ENCODE data around the gene DHRS4L2. TPM values are rescaled to one million over a fixed set of nuclear protein-coding genes. Genes with fewer than 3 reads are reported as not detected.

DHRS4L2 gene
- total and polyA plus RNA-seq, 2 donors (not counting 3 experiments of a cell fraction or from before 2014, with no cell fraction given) = 18.2 to 18.5 TPM

DNA sequence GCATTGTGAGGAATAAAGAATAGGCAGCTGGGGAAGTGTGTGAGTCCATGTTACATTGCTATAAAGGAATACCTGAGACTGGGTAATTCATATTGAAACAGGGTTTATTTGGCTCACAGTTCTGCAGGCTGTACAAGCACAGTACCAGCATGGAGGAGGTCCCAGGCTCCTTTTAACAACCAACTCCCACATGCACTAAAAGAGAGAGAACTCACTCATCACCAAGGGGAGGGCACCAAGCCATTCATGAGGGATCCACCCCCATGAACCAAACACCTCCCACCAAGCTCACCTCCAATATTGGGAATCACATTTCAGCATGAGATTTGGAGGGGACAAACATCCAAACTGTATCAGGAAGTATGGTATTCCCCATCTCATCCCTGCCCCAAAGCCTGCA, 47.1 kb upstream of the DHRS4L2 start:
- Histone ChIP-seq H3K9me1 (replicated peaks; ENCODE audit: control insufficient read depth, extremely low read depth, insufficient read depth, low read length) (no peaks in the 10 kb centered on the region), H3K27me3 (ENCODE audit: control insufficient read depth in 2 of 2, insufficient read depth in 2 of 2, low read length in 2 of 2) (no peaks in the 10 kb centered on the region), H3K27ac (ENCODE audit: insufficient read depth, low read depth, low read length) (no peak overlapping the region), H2AFZ (ENCODE audit: low read depth, low read length) (no peak overlapping the region), H3K36me3 (ENCODE audit: control insufficient read depth in 2 of 2, extremely low read depth in 1 of 2, insufficient read depth in 2 of 2, low read length in 2 of 2) (no peaks in the 10 kb centered on the region), H3K79me2 (ENCODE audit: control insufficient read depth, insufficient read depth, low read length) (no peaks in the 10 kb centered on the region), H4K20me1 (replicated peaks; ENCODE audit: control insufficient read depth, extremely low read depth, insufficient read depth, low read length) (no peaks in the 10 kb centered on the region), H3K9me3 (replicated peaks; ENCODE audit: control insufficient read depth, insufficient read depth, low read length) (no peaks in the 10 kb centered on the region), H3K4me1 (ENCODE audit: control insufficient read depth, extremely low read depth, insufficient read depth, low read length) (no peaks in the 10 kb centered on the region), H3K4me2 (ENCODE audit: insufficient read depth, low read length) (no peak overlapping the region), H3K4me3 (replicated peaks in 1 of 3; ENCODE audit: insufficient read depth in 1 of 3, low read depth in 1 of 3, low read length in 3 of 3) (no peak overlapping the region), H3K9ac (replicated peaks; ENCODE audit: extremely low read depth, insufficient read depth, low read length) (no peak overlapping the region)
- TF ChIP-seq FOS (IDR thresholded peaks at IDR 0.05; ENCODE audit: borderline replicate concordance, insufficient read depth, low read length) (no peak), GATA2 (IDR thresholded peaks at IDR 0.05; ENCODE audit: insufficient read depth, insufficient read length, low read depth, low read length) (no peak), MAX (IDR thresholded peaks at IDR 0.05; ENCODE audit: insufficient read depth, insufficient read length) (no peak), MYC (IDR thresholded peaks at IDR 0.05; ENCODE audit: low read depth, low read length) (no peak), POLR2AphosphoS5 (IDR thresholded peaks at IDR 0.05; ENCODE audit: insufficient read depth, low read depth, low read length) (no peak), CTCF (IDR thresholded peaks at IDR 0.05; ENCODE audit: extremely low read depth in 1 of 2, insufficient read depth in 1 of 2, low read depth in 1 of 2, low read length in 2 of 2) (no peak), EZH2 (IDR thresholded peaks at IDR 0.05; ENCODE audit: borderline replicate concordance, low read depth, low read length, severe bottlenecking) (no peak), POLR2A (IDR thresholded peaks at IDR 0.05; ENCODE audit: low read depth, low read length) (no peak), JUN (IDR thresholded peaks at IDR 0.05; ENCODE audit: borderline replicate concordance, insufficient read depth, insufficient read length, low read depth) (no peak)
- no peak for DNase-seq (ENCODE audit: low read depth, low spot score)
- dilution Hi-C loops (cut with MboI; ENCODE audit: extremely low pct_ligation_motif_present, low sequenced_read_pairs) = no loop called here
- intact Hi-C loops (cut with micrococcal nuclease) = no loop called here
- no peak for FAIRE-seq
- ChIA-PET POLR2A (no interaction called here), CTCF (interaction anchor here (1.2 kb wide), 1 partner anchor 11 kb away, joined by 3 read pairs; no protein-coding TSS in a partner anchor)
- BruUV-seq (replicated peaks) = no TSS peak
